Measurements from ENCODE around the gene FYN.

FYN gene

GRCh38 chr6:111813677-111814310 is 59.5 kb downstream of the FYN start:
- 0 out of 2 replicates have a peak, but pooled peaks cover 3% of the 10 kb centered on the region for H3K36me3 ChIP-seq (ENCODE audit: control insufficient read depth, insufficient read depth, low read length)
- no peaks in the 10 kb centered on the region for H3K27me3 ChIP-seq (ENCODE audit: control insufficient read depth, insufficient read depth, low read length)
- H3K4me1 ChIP-seq (ENCODE audit: control insufficient read depth, insufficient read depth, low read length) = peaks cover 22% of the 10 kb centered on the region
- H3K9ac ChIP-seq (ENCODE audit: low read length) = no peak overlapping the region
- H3K4me3 ChIP-seq (ENCODE audit: low read depth, low read length) = no peak overlapping the region
- H3K27ac ChIP-seq (ENCODE audit: low read depth, low read length) = no peak overlapping the region
- H3K9me3 ChIP-seq (ENCODE audit: control insufficient read depth, insufficient read depth, low read depth, low read length) = no peaks in the 10 kb centered on the region

- H3K27me3 ChIP-seq (ENCODE audit: control insufficient read depth, insufficient read depth, low read length) = no peaks in the 10 kb centered on the region
- no peaks in the 10 kb centered on the region for H3K9me3 ChIP-seq (ENCODE audit: control insufficient read depth, insufficient read depth, low read depth, low read length)
- no peak overlapping the region for H3K9ac ChIP-seq (ENCODE audit: low read length)
- H3K27ac ChIP-seq (ENCODE audit: low read depth, low read length) = no peak overlapping the region
- H3K36me3 ChIP-seq (ENCODE audit: control insufficient read depth, insufficient read depth, low read length) = 0 out of 2 replicates have a peak, but pooled peaks cover 3% of the 10 kb centered on the region
- no peak overlapping the region for H3K4me3 ChIP-seq (ENCODE audit: low read depth, low read length)
- H3K4me1 ChIP-seq (ENCODE audit: control insufficient read depth, insufficient read depth, low read length) = peaks cover 22% of the 10 kb centered on the region
These were observed 60.0 kb downstream of the FYN start for GRCh38 chr6:111813237-111813636.

DNA sequence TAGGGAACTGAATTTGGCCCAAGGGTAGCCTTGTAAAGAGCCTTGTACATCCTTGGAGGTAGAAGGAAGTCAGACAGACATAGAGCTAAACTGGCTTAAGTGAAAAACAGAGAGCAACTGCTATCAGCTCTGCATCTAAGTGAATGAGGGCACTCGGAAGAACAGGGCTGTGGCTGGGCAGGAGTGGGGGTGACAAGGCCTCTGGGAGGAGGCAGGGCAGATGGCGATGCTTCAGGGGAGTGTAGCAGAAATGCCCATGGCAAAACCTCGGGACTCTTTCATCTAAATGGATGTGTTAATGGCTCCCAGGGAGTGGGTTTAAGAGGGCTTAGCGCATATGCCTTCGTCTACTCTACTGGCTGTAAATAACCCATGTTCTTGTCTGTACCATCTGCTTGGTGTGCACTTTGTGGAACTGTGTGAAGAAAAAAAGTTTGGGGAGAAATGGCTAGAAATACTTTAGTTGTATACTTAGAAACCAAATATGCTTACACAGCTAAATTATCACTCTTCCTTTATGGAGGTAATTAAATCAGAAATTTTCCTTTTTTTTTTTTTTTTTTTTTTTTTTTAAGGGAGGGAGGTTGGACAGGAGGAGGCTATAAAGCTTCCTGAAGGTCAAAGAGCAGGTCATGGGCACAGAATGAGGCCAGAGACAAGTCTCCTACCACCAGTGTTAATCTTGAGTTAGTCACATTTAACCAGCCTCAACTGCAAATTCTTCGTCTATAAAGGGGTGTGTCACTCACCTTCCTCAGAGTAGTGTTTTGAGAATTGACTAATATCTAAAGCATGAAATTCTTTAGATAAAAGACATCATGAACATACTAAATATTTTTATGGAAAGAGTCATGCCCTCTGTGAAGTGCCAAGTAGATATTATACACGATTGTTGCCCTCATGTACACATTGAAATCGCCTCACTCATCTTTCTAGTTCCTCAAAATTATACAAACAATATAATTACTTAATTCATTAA is 60.9 kb downstream of the FYN start:
- 0 out of 2 replicates have a peak, but pooled peaks cover 3% of the 10 kb centered on the region for H3K36me3 ChIP-seq (ENCODE audit: control insufficient read depth, insufficient read depth, low read length)
- no peak overlapping the region for H3K27ac ChIP-seq (ENCODE audit: low read depth, low read length)
- H3K9ac ChIP-seq (ENCODE audit: low read length) = no peak overlapping the region
- no peaks in the 10 kb centered on the region for H3K27me3 ChIP-seq (ENCODE audit: control insufficient read depth, insufficient read depth, low read length)
- H3K4me1 ChIP-seq (ENCODE audit: control insufficient read depth, insufficient read depth, low read length) = peaks cover 22% of the 10 kb centered on the region
- no peak overlapping the region for H3K4me3 ChIP-seq (ENCODE audit: low read depth, low read length)
- no peaks in the 10 kb centered on the region for H3K9me3 ChIP-seq (ENCODE audit: control insufficient read depth, insufficient read depth, low read depth, low read length)

DNA sequence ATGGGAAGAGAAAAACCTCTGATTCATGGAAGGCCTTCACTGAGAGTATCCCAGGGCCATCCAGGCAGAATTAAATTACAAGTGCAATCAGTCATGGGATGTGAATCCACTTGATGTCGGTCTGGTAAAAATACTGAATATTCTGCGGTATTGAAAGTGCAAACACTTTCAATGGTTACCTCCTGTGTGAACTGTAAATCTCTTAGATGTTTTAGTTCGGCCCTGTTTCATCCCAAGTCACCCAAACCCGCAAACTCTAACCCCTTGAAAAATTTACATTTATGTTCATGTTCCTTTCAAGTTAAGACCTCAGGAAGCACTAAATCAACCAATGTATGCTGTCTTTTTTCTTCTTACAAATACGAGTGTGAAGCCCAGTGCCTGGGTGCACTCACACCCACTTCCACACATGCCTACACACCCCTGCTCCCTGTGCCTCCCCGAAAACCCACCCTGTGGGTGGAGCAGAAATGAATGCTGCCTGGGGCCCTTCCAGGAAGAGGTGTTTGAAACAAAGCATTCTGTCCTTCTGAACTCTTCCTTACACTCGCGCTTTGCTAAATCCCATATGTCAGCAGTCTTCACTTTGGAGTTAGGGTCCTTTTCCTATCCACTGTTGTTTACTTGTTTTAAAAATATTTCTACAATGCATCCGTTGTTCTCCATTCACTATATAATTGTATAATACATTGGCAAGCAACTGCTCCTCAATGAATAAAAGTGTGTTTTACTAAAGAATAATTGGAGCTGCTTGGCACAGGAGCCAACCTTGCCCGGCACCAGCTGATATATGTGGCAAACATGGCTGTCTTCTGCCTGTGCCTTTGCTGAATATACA is 62.7 kb downstream of the FYN start:
- Histone ChIP-seq H3K4me3 (ENCODE audit: low read depth, low read length) (no peak overlapping the region), H3K9me3 (ENCODE audit: control insufficient read depth, insufficient read depth, low read depth, low read length) (no peaks in the 10 kb centered on the region), H3K27ac (ENCODE audit: low read depth, low read length) (no peak overlapping the region), H3K9ac (ENCODE audit: low read length) (no peak overlapping the region), H3K4me1 (ENCODE audit: control insufficient read depth, insufficient read depth, low read length) (peaks cover 31% of the 10 kb centered on the region), H3K36me3 (ENCODE audit: control insufficient read depth, insufficient read depth, low read length) (0 out of 2 replicates have a peak, but pooled peaks cover 3% of the 10 kb centered on the region), H3K27me3 (ENCODE audit: control insufficient read depth, insufficient read depth, low read length) (no peaks in the 10 kb centered on the region)

DNA sequence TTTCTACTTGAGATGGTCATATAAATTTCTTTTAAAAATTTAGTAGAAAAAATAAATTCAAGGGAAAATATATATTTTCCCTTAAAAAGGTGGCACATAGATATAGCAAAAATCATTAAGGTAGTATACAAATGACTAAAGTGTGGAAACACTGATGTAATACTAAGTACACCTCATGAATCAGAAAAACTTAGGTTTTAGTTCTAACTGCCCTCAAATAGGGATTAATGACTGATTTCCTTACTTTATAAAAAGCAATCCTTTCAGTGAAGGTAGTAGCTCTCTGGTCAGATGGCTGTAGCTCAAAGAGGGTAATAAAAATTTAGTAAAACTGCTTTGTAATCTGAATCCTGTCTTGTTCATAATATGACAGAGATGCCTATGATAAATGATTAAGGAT is 63.5 kb downstream of the FYN start:
- H3K36me3 ChIP-seq (ENCODE audit: control insufficient read depth, insufficient read depth, low read length) = 0 out of 2 replicates have a peak, but pooled peaks cover 3% of the 10 kb centered on the region
- no peak overlapping the region for H3K4me3 ChIP-seq (ENCODE audit: low read depth, low read length)
- H3K4me1 ChIP-seq (ENCODE audit: control insufficient read depth, insufficient read depth, low read length) = peaks cover 33% of the 10 kb centered on the region
- no peaks in the 10 kb centered on the region for H3K27me3 ChIP-seq (ENCODE audit: control insufficient read depth, insufficient read depth, low read length)
- H3K27ac ChIP-seq (ENCODE audit: low read depth, low read length) = no peak overlapping the region
- H3K9ac ChIP-seq (ENCODE audit: low read length) = no peak overlapping the region
- no peaks in the 10 kb centered on the region for H3K9me3 ChIP-seq (ENCODE audit: control insufficient read depth, insufficient read depth, low read depth, low read length)

- no peak overlapping the region for H3K9ac ChIP-seq (ENCODE audit: low read length)
- peaks cover 33% of the 10 kb centered on the region for H3K4me1 ChIP-seq (ENCODE audit: control insufficient read depth, insufficient read depth, low read length)
- H3K27ac ChIP-seq (ENCODE audit: low read depth, low read length) = no peak overlapping the region
These were observed 64.0 kb downstream of the FYN start for GRCh38 chr6:111809264-111809663.

GRCh38 chr6:111808493-111808892 is 64.8 kb downstream of the FYN start:
- no peaks in the 10 kb centered on the region for H3K9me3 ChIP-seq (ENCODE audit: control insufficient read depth, insufficient read depth, low read depth, low read length)
- H3K36me3 ChIP-seq (ENCODE audit: control insufficient read depth, insufficient read depth, low read length) = 0 out of 2 replicates have a peak, but pooled peaks cover under 1% of the 10 kb centered on the region
- no peak overlapping the region for H3K4me3 ChIP-seq (ENCODE audit: low read depth, low read length)
- no peak overlapping the region for H3K27ac ChIP-seq (ENCODE audit: low read depth, low read length)
- H3K4me1 ChIP-seq (ENCODE audit: control insufficient read depth, insufficient read depth, low read length) = peaks cover 33% of the 10 kb centered on the region
- no peak overlapping the region for H3K9ac ChIP-seq (ENCODE audit: low read length)
- no peaks in the 10 kb centered on the region for H3K27me3 ChIP-seq (ENCODE audit: control insufficient read depth, insufficient read depth, low read length)

More at GRCh38 chr6:111809264-111809663, 64.0 kb downstream of the FYN start:
- 0 out of 2 replicates have a peak, but pooled peaks cover 3% of the 10 kb centered on the region for H3K36me3 ChIP-seq (ENCODE audit: control insufficient read depth, insufficient read depth, low read length)
- no peak overlapping the region for H3K4me3 ChIP-seq (ENCODE audit: low read depth, low read length)
- H3K27me3 ChIP-seq (ENCODE audit: control insufficient read depth, insufficient read depth, low read length) = no peaks in the 10 kb centered on the region
- no peaks in the 10 kb centered on the region for H3K9me3 ChIP-seq (ENCODE audit: control insufficient read depth, insufficient read depth, low read depth, low read length)

DNA sequence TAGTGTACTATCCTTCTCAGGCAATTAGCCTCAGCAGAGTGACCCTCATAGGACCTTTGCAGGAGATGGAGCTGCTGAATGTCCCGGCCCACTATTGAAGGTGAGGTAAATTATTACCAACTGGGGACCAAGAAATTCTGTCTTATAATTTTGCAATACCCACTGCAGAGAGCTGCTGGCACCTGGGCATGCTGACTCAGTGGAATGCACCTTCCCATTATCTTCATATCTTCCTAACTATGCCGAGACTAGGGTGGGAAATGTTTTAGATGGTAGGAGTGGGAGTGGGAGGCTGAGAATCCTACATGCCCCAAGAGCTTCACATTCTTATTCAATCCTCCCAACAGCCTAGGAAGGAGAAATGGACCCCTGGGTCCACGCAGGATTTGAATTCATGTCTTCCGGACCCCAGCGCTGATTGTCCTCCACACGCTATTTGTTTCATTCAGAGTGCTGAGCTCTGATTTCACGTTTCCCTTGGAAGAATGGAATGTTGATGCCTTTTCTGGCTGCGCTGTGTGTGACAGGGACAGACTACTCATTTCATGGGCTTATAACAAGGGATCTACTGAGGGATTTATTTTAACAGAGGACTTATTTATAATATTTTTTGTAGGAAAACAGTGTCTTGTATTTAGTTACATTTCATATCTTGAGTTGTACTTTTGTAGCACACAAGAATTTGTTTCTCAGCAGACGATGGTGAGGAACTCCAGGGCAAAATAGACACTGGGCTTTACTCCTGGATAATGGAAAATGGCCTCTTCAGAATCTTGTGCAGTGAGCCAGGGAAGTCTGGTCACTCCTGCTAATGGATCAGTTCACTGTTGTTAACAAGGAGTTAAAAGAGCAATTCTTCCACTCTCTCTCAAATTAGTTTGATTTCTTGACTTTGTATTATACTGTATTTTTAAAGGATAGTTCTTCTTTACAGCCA is 66.4 kb downstream of the FYN start:
- Histone ChIP-seq H3K9ac (ENCODE audit: low read length) (no peak overlapping the region), H3K4me3 (ENCODE audit: low read depth, low read length) (no peak overlapping the region), H3K36me3 (ENCODE audit: control insufficient read depth, insufficient read depth, low read length) (no peaks in the 10 kb centered on the region), H3K9me3 (ENCODE audit: control insufficient read depth, insufficient read depth, low read depth, low read length) (no peaks in the 10 kb centered on the region), H3K27ac (ENCODE audit: low read depth, low read length) (no peak overlapping the region), H3K4me1 (ENCODE audit: control insufficient read depth, insufficient read depth, low read length) (peaks cover 24% of the 10 kb centered on the region), H3K27me3 (ENCODE audit: control insufficient read depth, insufficient read depth, low read length) (no peaks in the 10 kb centered on the region)

DNA sequence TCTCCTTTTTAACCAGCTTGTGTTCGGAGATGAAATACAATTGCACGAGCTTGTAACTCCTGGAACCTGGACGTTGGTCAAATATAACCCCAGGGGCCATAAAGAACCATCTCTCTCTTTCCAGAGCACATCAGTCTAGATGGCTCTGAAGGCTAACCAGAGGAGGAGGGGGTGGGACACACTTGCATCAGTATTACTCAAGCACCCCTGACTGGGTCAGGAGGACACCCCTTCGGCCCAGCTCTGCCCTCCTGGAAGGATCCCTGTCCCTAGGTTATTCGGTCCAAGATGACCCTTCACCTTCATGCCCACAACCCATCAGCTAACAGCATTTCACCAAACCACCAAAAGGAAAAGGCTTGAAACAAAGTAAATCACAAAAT is 67.1 kb downstream of the FYN start:
- Histone ChIP-seq H3K27me3 (ENCODE audit: control insufficient read depth, insufficient read depth, low read length) (no peaks in the 10 kb centered on the region), H3K9me3 (ENCODE audit: control insufficient read depth, insufficient read depth, low read depth, low read length) (no peaks in the 10 kb centered on the region), H3K27ac (ENCODE audit: low read depth, low read length) (no peak overlapping the region), H3K36me3 (ENCODE audit: control insufficient read depth, insufficient read depth, low read length) (no peaks in the 10 kb centered on the region), H3K4me1 (ENCODE audit: control insufficient read depth, insufficient read depth, low read length) (peaks cover 19% of the 10 kb centered on the region; the same call in 1 of the 2 replicates), H3K9ac (ENCODE audit: low read length) (no peak overlapping the region), H3K4me3 (ENCODE audit: low read depth, low read length) (no peak overlapping the region)
